Airway epithelial cell (primary cell): ENCODE measurements around the gene SMIM36. TPM values are rescaled to one million over a fixed set of nuclear protein-coding genes. Genes with fewer than 3 reads are reported as not detected.

Source experiments
- total RNA-seq: library from RNA; depleted of rRNA; stranded (reverse); fragments of >200 nt; gene quantifications from 2 replicates; pipeline ENCODE4 v1.2.3, GENCODE V29; 2015

Gene SMIM36
- total RNA-seq, result not detected in 2 replicates

GRCh38 chr17:55510986-55511721, at the start of gene SMIM36:
Gene SMIM36, minus strand, starts transcription at chr17:55511452.

GRCh38 chr17:55421179-55421934, 89.9 kb downstream of the SMIM36 start, which contains the start of gene MMD:
Gene MMD, minus strand, starts transcription at chr17:55421835. Its CDS starts 140 bp downstream, at chr17:55421695.

Other genes with a start within 250 kb of the SMIM36 start
- 0.28 TPM in 1 of 2 replicates, not detected in the other for gene HLF, start 246.5 kb downstream of the SMIM36 start, total RNA-seq
- 7.2 and 8.0 TPM in 2 replicates for gene MMD, start 89.6 kb downstream of the SMIM36 start, total RNA-seq
- not detected in 2 replicates for gene TMEM100, start 211.4 kb upstream of the SMIM36 start, total RNA-seq
- gene PCTP, start 239.6 kb upstream of the SMIM36 start, total RNA-seq, result 13.3 and 15.1 TPM in 2 replicates